Limb (tissue), 2 donors: Measurements from ENCODE around the gene C6orf62.
A peak's percentile ranks its signal among the peaks of the same experiment; 100 is the strongest.
"Not testable (repeated sequence)": the region's sequence is repeated elsewhere in the genome, so short reads cannot be mapped to it uniquely, and the experiment has no call there.

Experiments used
- DNase-seq, 2 donors: peaks; one replicate each; pipeline ENCODE4 v3.0.0-alpha.2; 2016; ENCODE audit errors: extremely low spot score in 2 of 2

C6orf62 gene

DNA sequence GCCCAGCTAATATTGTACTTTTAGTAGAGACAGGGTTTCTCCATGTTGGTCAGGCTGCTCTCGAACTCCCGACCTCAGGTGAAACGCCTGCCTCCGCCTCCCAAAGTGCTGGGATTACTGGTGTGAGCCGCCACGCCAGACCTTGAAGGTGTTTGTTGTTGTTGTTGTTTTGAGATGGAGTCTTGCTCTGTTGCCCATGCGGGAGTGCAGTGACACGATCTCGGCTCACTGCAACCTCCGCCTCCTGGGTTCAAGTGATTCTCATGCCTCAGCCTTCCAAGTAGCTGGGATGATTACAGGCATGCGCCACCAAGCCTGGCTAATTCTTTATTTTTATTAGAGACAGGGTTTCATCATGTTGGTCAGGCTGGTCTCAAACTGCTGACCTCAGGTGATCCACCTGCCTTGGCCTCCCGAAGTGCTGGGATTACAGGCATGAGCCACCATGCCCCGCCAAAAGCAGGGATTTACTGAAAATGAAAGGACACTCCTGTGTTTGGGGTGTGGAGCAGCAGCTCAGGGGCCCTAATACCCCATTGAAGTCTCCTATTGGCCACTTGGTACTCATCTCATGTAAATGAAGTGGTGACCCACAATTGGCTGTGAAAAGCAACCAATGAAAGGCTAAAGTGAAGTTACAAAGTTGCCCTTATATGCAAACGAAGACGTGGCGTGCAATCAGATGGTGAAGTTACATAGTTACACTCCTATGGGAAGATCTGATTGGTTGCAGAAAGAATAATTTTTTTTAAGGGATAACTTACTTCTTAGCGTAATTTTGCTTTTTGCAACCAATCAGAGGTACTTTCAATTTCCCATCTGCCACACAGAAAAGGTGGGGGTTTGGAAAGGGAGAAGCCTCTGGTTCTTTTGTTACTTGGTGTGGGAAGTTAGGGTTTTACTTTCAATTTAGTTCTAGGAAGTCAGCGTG is 50.6 kb downstream of the C6orf62 start:
- not testable (repeated sequence) for DNase-seq

DNA sequence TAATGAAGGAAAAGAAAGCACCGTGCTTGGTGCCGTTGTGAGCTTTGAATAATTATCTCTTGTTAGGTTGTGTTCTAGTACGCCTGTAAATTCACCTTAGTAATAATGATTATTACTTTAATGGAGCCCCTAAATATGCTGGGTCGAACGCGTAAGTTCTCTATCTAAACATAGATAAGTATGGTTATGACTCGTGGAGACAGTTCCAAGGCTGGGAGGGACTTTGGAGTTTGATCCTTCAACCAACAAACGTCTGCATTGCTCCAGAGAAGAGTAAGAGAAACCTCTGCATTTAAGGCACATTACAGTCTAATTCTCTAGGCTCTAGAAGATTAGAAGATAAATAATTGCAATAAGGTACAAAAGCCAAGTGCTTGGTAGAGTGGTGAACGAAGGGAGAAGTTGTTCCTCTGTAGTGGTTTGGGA is 51.6 kb downstream of the C6orf62 start:
- DNase-seq: no peak

DNA sequence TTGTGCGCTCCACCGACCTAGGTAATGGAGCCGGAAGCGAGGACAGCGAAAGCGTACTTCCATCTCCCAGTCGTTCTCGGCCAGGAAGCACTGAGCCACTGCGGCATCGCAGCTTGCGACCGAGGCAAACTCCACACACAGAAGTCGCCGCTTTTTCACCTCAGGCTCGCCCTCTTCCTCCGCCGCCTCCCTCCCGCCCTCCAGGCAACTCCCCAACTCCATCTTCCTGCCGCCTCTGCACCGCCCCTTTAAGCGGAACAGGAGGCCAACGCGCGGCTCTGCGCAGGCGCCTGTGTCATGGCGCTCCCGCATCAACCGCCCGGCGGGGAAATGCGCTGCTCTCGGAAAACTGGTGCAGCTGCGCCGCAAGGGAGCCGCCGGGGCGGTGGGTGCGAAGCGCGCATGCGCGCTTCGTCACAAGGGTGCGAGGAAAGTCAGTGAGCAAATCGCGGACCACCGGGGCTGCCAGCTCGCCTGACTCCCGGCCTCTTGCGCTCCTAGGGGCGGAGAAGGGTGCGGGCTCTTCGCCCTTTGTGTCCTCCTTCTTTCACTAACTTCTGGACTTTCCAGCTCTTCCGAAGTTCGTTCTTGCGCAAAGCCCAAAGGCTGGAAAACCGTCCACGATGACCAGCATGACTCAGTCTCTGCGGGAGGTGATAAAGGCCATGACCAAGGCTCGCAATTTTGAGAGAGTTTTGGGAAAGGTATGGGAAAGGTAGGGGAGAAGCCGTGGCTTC is 52.1 kb downstream of the C6orf62 start, which contains the start of the genes ACOT13 and TDP2:
ACOT13 (plus strand) TSS at position 437 of the 737 bp plus-strand sequence; CDS start at position 624, 187 bp downstream.
TDP2 (minus strand) TSS at position 259 of the 737 bp plus-strand sequence; CDS start at position 222, 37 bp downstream.
- peak; percentile 96 to 97 for DNase-seq

DNA sequence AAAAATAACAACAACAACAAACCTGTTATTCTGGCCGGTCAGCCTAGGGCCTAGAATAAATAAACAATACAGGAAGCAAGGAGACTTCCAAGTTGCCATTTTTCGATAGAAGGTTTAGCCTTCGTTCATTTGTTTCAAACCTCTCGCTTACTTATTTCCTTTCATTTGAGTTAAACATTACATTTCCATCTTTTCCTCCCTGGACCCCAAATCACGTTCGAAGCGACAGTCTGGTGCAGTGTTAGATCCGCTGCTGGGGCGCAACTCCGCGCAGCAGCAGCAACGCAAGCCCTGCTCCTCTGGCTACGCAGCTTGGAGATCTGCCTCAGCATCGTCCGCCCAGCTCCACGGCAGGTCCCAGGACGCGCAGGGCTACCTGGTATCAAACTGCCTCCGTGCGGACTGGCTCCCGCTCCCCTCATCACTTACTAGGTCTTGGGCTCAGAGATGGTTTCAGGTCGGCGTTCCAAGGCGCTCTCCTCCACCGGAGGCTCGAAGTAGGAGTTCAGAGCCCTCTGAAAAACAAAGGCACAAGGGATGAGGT is 52.8 kb downstream of the C6orf62 start:
- DNase-seq: peak in 1 of 2 donors; percentile 71

DNA sequence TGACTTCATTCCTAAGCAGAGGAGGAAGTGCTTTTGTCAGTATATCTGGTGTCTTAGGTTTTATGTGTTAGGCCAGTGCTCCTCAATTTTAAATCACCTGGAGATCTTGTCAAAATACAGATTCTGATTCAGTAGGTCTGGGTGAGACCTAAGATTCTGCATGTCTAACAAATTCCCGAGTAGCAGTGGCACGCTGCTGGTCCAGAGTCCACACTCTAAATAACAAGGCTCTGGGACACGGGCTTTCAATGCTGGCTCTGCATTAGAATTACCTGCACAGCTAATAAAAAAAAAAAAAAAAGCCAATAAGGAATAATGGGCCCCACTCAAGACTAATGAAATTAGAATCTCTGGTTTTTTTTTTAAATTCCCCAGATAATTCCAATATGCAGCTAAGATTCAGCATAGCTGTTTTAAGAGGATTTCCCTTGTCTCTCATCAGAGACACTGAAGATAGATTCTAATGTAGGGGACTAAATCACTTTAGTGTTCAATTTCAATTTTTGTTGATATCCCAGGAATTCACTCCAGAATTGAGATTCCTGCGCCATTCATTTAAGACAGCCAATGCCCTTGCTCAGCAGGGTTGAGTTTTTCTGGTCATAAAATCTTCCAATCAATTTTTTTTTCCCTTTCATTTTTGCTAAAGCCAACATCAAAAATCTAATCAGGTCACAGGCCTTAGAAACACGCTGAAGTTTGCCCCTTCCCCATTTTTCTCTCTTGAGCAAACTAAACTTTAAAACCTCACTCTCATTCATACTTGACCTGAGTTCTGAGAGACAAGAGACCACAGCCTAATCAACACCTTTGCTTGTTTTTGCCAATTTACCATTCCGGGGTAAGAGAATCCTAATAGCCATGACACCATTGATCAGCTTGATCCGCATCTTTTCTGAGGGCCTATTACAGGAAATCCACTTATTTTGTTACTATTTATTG is 54.6 kb downstream of the C6orf62 start:
- no peak for DNase-seq

DNA sequence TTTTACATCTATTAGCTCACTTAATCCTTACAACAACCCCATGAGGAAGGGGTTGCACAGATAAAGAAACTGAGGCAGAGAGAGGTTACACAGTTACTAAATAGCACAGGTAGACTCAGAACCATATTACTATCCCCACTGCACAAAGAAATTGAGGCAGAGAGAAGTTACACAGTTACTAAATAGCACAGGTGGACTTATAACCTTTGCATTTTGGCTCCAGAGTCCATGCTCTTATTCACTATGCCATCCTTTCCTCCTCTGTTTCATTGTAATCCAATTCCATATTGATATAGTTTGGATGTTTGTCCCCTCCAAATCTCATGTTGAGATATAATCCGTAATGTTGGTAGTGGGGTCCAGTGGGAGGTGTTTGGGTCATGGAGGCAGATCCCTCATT is 55.8 kb downstream of the C6orf62 start:
- DNase-seq: no peak

DNA sequence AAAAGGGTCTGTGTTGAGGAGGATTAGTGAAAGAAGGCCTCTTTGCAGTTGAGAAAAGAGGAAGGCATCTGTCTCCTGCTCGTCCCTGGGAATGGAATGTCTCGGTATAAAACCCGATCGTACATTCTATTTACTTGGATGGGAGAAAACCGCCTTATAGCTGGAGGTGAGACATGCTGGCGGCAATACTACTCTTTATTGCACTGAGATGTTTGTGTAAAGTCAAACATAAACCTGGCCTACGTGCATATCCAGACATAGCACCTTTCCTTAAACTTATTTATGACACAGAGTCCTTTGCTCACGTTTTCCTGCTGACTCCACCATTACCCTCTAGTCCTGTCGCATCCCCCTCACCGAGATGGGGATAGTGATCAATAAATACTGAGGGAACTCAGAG is 56.7 kb downstream of the C6orf62 start:
- no peak for DNase-seq

DNA sequence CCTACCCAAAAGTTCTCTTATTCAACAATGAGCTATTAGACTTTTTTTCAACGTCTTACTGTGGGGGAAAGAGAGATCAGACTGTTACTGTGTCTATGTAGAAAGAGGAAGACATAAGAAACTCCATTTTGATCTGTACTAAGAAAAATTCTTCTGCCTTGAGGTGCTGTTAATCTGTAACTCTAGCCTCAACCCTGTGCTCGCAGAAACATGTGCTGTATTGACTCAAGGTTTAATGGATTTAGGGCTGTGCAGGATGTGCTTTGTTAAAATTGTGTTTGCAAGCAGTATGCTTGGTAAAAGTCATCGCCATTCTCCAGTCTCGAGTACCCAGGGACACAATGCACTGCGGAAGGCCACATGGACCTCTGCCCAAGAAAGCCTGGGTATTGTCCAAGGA is 57.2 kb downstream of the C6orf62 start:
- not testable (repeated sequence) for DNase-seq

DNA sequence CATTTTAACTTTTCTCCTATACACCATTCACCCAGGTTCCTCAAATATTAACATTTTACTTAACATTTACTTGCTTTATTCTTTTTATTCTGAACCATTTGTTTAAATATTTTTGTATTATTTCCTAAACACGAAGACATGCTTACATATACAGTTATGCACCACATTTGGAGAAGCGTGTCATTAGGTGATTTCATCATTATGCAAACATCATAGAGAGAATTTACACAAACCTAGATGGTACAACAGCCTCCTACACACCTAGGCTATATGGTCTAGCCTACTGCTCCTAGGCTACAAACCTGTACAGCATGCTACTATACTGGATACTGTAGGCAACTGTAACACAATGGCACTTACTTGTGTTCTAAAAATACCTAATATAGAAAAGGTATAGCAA is 58.8 kb downstream of the C6orf62 start:
- no peak for DNase-seq

DNA sequence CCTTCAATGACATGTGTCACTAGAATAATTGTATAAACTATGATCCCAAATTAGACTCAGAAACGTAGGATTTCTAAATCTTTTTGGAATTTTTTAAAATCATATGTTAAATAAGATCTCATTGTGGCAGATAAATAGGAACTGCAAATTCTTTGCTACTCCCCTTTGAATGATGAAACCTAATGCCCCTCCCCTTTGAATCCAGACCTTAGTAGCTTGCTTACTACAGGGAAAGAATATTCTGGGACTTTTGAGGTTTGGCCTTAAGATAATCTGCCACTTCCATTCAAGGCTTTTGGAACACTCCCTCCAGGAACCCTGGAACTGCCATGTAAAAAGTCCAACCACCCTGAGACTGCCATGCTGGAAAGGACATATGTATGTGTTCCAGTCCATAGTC is 59.4 kb downstream of the C6orf62 start:
- DNase-seq: no peak

DNA sequence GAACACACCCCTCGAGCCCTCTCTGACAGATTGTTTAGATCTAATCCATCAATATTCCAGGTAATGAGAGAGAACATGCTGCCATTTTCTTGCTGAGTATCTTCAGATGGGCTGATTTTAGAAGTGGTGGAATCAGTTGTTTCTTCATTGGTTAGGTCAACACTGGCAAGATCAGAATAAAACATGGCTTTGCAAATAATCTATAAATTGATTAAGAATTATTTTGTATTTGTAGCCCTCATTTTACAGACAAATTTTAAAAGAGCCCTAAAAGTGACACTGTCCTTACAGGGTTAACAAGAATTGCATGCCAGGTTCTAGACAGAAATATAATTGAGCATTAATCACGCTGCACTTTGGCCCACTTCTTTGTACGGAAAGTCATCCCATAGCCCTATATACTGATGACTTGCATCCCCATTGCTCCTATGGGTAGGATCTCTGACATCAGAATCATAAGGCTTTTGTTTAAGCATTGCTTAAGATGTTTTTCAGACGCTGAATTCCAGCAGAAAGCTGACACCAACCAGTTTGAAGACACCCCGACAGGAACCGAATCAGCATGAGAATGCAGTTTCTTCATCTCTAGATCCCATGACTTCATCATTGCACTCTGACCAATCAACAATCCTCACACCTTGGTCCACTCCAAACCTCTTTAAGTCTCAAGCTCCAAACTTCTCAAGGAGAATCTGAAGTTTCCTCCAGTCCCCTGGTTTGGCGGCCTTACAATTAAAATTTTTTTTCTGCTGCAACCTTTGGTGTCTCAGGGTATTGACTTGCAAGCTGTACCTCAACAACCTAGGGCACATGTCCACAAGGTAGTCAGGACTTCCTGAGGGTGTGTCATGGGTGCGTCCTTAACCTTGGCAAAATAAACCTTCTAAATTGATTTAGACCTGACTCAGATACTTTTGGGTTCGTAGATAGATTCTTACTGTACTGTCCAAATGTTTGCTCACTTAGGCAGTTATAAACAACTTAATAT is 60.1 kb downstream of the C6orf62 start:
- no peak for DNase-seq

DNA sequence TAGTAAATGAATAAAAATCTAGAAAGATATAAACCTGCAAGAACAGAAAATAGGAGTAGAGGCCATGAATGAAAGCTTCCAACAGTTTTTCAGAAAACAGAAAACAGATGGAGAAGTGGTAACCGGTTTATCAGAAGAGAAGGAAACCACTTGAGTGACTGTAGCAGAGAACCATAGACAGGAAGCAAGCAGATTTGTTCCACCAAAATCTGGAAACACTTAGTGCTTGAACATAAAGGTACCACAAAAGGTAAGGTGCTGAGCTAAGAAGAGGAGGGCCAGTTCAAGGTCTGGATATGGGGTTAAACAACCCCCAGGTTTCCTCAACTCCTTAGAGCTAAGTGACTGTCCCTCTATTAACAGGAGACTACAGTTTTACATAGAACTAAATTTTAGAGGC is 63.7 kb downstream of the C6orf62 start:
- no peak for DNase-seq
